Measurements from ENCODE around the gene PACS1.

DNA sequence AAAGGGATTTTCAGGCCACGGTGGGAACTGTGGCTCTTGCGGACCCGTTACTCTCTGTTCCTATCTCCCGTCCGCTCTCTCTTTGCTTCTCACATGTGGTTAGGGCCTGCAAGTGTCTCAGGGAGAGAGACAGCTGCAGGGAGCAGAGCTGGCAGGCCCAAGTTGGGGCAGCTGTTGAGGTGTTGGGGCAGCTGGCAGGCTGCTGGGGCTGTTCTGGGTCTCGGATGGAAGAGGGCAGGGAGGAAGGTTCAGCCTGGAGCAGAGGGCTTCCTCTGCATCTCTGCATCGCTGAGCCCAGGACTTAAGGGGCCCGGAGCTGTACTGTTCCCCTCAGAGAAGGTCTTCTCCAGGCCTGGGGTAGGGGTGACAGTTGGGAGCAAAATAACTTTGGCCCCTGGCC lies 205.3 kb downstream of the PACS1 start:
- TF ChIP-seq, protein P1, sequence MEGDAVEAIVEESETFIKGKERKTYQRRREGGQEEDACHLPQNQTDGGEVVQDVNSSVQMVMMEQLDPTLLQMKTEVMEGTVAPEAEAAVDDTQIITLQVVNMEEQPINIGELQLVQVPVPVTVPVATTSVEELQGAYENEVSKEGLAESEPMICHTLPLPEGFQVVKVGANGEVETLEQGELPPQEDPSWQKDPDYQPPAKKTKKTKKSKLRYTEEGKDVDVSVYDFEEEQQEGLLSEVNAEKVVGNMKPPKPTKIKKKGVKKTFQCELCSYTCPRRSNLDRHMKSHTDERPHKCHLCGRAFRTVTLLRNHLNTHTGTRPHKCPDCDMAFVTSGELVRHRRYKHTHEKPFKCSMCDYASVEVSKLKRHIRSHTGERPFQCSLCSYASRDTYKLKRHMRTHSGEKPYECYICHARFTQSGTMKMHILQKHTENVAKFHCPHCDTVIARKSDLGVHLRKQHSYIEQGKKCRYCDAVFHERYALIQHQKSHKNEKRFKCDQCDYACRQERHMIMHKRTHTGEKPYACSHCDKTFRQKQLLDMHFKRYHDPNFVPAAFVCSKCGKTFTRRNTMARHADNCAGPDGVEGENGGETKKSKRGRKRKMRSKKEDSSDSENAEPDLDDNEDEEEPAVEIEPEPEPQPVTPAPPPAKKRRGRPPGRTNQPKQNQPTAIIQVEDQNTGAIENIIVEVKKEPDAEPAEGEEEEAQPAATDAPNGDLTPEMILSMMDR (IDR thresholded peaks at IDR 0.05; ENCODE audit: low read length), result no peak
- no peak for TF ChIP-seq EZH2 (IDR thresholded peaks at IDR 0.05; ENCODE audit: borderline replicate concordance, low read length)

All from OCI-LY1 (cell line).